GM12878 (cell line): ENCODE measurements around the gene SUGCT. TPM values are rescaled to one million over a fixed set of nuclear protein-coding genes. Genes with fewer than 3 reads are reported as not detected.

ENCODE experiments used
- ATAC-seq: fragments of 200-7000 bp; cut with Tn5 transposase; 3 replicates; pipeline ENCODE4 v1.9.1; 2020; ENCODE audit warnings: mild to moderate bottlenecking, moderate library complexity
- BruUV-seq: library from RNA; stranded (reverse); fragments of 400-500 nt; replicated peaks from 2 replicates; lab custom pipeline; 2021; lab: Mats Ljungman, UMichigan
- CTCF ChIA-PET: fragments of 300-600 bp; sonication (Branson Sonifier 250); formaldehyde crosslinking; extraction: SDS; loops from one replicate; lab custom pipeline; 2021; ENCODE audit warnings: inconsistent platforms; lab: Yijun Ruan, JAX
- POLR2A ChIA-PET: fragments of 350-600 bp; formaldehyde crosslinking; extraction: SDS; loops from one replicate; lab custom pipeline; 2021; ENCODE audit warnings: inconsistent platforms; lab: Charles Lee
- RAD21 ChIA-PET: fragments of 300-600 bp; sonication (Branson Sonifier 250); formaldehyde crosslinking; loops from one replicate; lab custom pipeline; 2023; ENCODE audit warnings: antibody characterized with exemption; ENCODE audit not compliant: unreplicated experiment; lab: Charles Lee
- SMC1A ChIA-PET: fragments of 300-600 bp; sonication (Branson Sonifier 250); formaldehyde crosslinking; loops from one replicate; lab custom pipeline; 2023; ENCODE audit not compliant: unreplicated experiment, uncharacterized antibody; lab: Charles Lee
- DNase-seq: peaks from one replicate; pipeline ENCODE4 v3.0.0-alpha.2; 2011; ENCODE audit warnings: low read depth, low spot score
- FAIRE-seq: peaks from 3 replicates; lab custom pipeline; 2011; peaks lifted over from hg19 to GRCh38; lab: Jason Lieb, UNC
- H2AFZ ChIP-seq: 2 replicates; pipeline ENCODE4 v1.6.0; 2011; ENCODE audit warnings: low read depth, low read length, control low read depth; ENCODE audit not compliant: control insufficient read depth
- H3K27ac ChIP-seq: 2 replicates; pipeline ENCODE4 v1.5.1; 2011; ENCODE audit warnings: control low read depth; ENCODE audit not compliant: control insufficient read depth, insufficient read depth
- H3K27me3 ChIP-seq, 2 experiments: replicated peaks in 1 of 2; 2 replicates each; pipeline versions ENCODE4 v1.6.0 to v1.6.1; 2011; ENCODE audit warnings: low read length in 1 of 2; ENCODE audit not compliant: control insufficient read depth in 2 of 2, insufficient read depth in 2 of 2
- H3K36me3 ChIP-seq, 2 experiments: 2 replicates each; pipeline ENCODE4 v1.5.1; 2011; ENCODE audit warnings: low read length in 1 of 2; ENCODE audit not compliant: control insufficient read depth in 2 of 2, insufficient read depth in 2 of 2
- H3K4me1 ChIP-seq: 2 replicates; pipeline ENCODE4 v1.6.1; 2011; ENCODE audit warnings: mild to moderate bottlenecking, low read length, moderate library complexity, mixed read lengths; ENCODE audit not compliant: control insufficient read depth, insufficient read depth
- H3K4me2 ChIP-seq: 2 replicates; pipeline ENCODE4 v1.6.0; 2011; ENCODE audit warnings: control low read depth; ENCODE audit not compliant: control insufficient read depth, insufficient read depth
- H3K4me3 ChIP-seq: fragments of 200-600 bp; sonication (generic); 2 replicates; pipeline ENCODE4 v1.5.1; 2016
- H3K79me2 ChIP-seq: 2 replicates; pipeline ENCODE4 v1.6.0; 2011; ENCODE audit warnings: low read length; ENCODE audit not compliant: control insufficient read depth, insufficient read depth
- H3K9ac ChIP-seq: 2 replicates; pipeline ENCODE4 v1.8.0; 2011; ENCODE audit warnings: low read length, control low read depth, mixed read lengths; ENCODE audit not compliant: control insufficient read depth, insufficient read depth
- H3K9me3 ChIP-seq: replicated peaks from 3 replicates; pipeline ENCODE4 v1.5.1; 2011; ENCODE audit warnings: mild to moderate bottlenecking, low read length; ENCODE audit not compliant: control insufficient read depth, insufficient read depth
- H4K20me1 ChIP-seq: 2 replicates; pipeline ENCODE4 v1.6.0; 2011; ENCODE audit not compliant: control insufficient read depth, insufficient read depth
- ESRRA ChIP-seq: IDR thresholded peaks from 2 replicates; pipeline ENCODE4 v1.6.1; 2012; ENCODE audit warnings: mild to moderate bottlenecking, low read length, improper control_type of control experiment
- HDAC6 ChIP-seq: fragments of 200-600 bp; sonication (generic); IDR thresholded peaks from one replicate; pipeline ENCODE4 v1.8.0; 2017; ENCODE audit warnings: antibody characterized with exemption; ENCODE audit not compliant: unreplicated experiment
- JUNB ChIP-seq: IDR thresholded peaks from 2 replicates; pipeline ENCODE4 v1.6.1; 2016; ENCODE audit warnings: antibody characterized with exemption, mild to moderate bottlenecking
- KAT2A ChIP-seq: conservative IDR thresholded peaks from 2 replicates; pipeline ENCODE4 v1.6.1; 2011; ENCODE audit warnings: low read depth, low read length; ENCODE audit not compliant: control insufficient read depth
- KDM1A ChIP-seq: fragments of 200-600 bp; sonication (generic); IDR thresholded peaks from 2 replicates; pipeline ENCODE4 v1.6.1; 2016; ENCODE audit warnings: borderline replicate concordance
- NFYB ChIP-seq: IDR thresholded peaks from 2 replicates; pipeline ENCODE4 v1.6.1; 2011; ENCODE audit warnings: low read depth, mild to moderate bottlenecking, low read length, improper control_type of control experiment, moderate library complexity; ENCODE audit not compliant: insufficient read depth
- POLR2A ChIP-seq: IDR thresholded peaks from 2 replicates; pipeline ENCODE4 v1.6.1; 2011; ENCODE audit warnings: low read depth, mild to moderate bottlenecking, low read length
- SPI1 ChIP-seq: IDR thresholded peaks from 2 replicates; pipeline ENCODE4 v1.6.1; 2011; ENCODE audit warnings: low read depth, mild to moderate bottlenecking, low read length, moderate library complexity, borderline replicate concordance; ENCODE audit not compliant: insufficient read depth
- STAT3 ChIP-seq: IDR thresholded peaks from 2 replicates; pipeline ENCODE4 v1.6.1; 2011; ENCODE audit warnings: low read depth, low read length, improper control_type of control experiment
- TAF1 ChIP-seq: IDR thresholded peaks from 2 replicates; pipeline ENCODE4 v1.6.1; 2011; ENCODE audit warnings: mild to moderate bottlenecking, low read depth, low read length, borderline replicate concordance
- ZSCAN29 ChIP-seq: fragments of 450-650 bp; IDR thresholded peaks from 2 replicates; pipeline ENCODE4 v1.6.1; 2017; ENCODE audit warnings: mild to moderate bottlenecking, moderate library complexity
- WGBS: methylation state at CpG from one replicate; pipeline ENCODE4 v1.1.6; 2016; ENCODE audit warnings: low lambda C conversion rate; ENCODE audit not compliant: insufficient replicate concordance, insufficient coverage; ENCODE audit errors: missing lambda C conversion rate; 5-methylcytosine and 5-hydroxymethylcytosine counted together
- in situ Hi-C: fragments of 300-500 bp; cut with MboI; formaldehyde crosslinking; loops from 9 replicates; pipeline ENCODE4 v1.14.3; 2018; ENCODE audit warnings: mixed read lengths
- intact Hi-C: fragments of 100-400 bp; cut with micrococcal nuclease; formaldehyde crosslinking; loops from one replicate; pipeline ENCODE4 v1.14.2; 2022; ENCODE audit not compliant: unreplicated experiment
- polyA plus RNA-seq, 11 experiments: library from polyadenylated mRNA; depleted of rRNA in 4 of 11; unstranded in 6 of 11; stranded (reverse) in 5 of 11; fragments of >200 nt; fragmentation: Nextera tagmentation in 4 of 11; fragmentation: Illumina TruSeq in 1 of 11; extraction: Ambion mirVana in 4 of 11; extraction: Trizol in 1 of 11; gene quantifications; 1 replicate in 1 of 11; 2 replicates in 10 of 11; pipeline versions ENCODE4 v1.2.1 to v1.2.3, GENCODE V29; 2011 to 2016; ENCODE audit warnings: inconsistent platforms in 2 of 11, missing spikeins in 2 of 11, low read depth in 1 of 11
- total RNA-seq, 4 experiments: library from RNA; depleted of rRNA in 3 of 4; stranded (reverse); fragments of >200 nt in 3 of 4; fragmentation: Illumina TruSeq in 1 of 4; extraction: Trizol in 1 of 4; gene quantifications; 2 replicates each; pipeline versions ENCODE4 v1.2.1 to v1.2.3, GENCODE V29; 2013 to 2021
- TF ChIP-seq, protein P1 (sequence below): fragments of 450-650 bp; IDR thresholded peaks from 2 replicates; pipeline ENCODE4 v1.6.1; 2017; ENCODE audit warnings: mild to moderate bottlenecking, low read depth, inconsistent platforms; ENCODE audit not compliant: poor library complexity, severe bottlenecking
- TF ChIP-seq, protein P2 (sequence below): fragments of 450-650 bp; IDR thresholded peaks from 2 replicates; pipeline ENCODE4 v1.6.1; 2018; ENCODE audit warnings: borderline replicate concordance, mild to moderate bottlenecking; ENCODE audit not compliant: partially characterized antibody

The SUGCT gene
- total and polyA plus RNA-seq, 10 of the 15 experiments (the other 5 are each of a cell fraction or from before 2014, with no cell fraction given) = 0.08 to 1.2 (median 0.67) TPM; not detected in 1

DNA sequence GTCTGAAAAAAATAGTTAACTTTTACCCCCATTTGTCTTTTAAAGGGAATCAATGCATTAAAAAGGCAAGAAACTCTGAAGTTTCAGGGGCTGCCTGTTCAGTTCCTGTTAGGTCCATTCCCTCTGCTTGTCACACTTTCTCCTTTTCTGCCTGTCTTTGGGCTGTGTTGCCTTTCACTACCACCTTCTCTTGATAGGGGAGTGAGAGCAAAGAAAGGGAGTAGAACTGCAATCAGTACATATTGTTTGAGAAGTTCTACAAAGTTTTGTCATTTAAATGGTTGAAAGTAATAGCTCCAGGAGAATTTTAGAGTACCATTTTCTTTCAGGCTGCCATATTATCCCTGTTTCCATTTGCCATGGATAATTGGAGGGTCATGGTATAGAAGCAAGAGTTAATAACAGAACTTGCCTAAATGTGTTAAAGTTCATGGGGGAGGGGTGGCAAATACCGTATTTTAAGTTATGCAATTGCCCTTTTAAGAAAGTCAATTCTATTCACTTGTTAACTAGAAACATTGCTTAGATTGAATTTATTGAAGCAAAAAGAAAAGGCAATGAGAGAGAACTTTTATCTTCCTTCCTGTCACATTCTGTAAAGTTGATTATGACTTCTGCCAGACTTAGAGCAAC lies 39.0 kb upstream of the SUGCT start:
- Histone ChIP-seq H3K4me2 (no peak overlapping the region), H3K4me3 (no peak overlapping the region), H3K79me2 (no peaks in the 10 kb centered on the region), H2AFZ (no peak overlapping the region), H3K9me3 (no peaks in the 10 kb centered on the region), H3K9ac (no peak overlapping the region), H3K36me3 (peaks cover 1 to 9% of the 10 kb centered on the region in 2 experiments), H3K27me3 (no peaks in the 10 kb centered on the region), H4K20me1 (no peaks in the 10 kb centered on the region), H3K27ac (no peak overlapping the region), H3K4me1 (no peaks in the 10 kb centered on the region)
- intact Hi-C loops = no loop called here
- ChIA-PET CTCF (no interaction called here), SMC1A (no interaction called here), POLR2A (no interaction called here), RAD21 (no interaction called here)
- no TSS peak for BruUV-seq
- DNase-seq = no peak
- in situ Hi-C loops = no loop called here
- no peak for ATAC-seq
- 100% methylated on average over 1 of the region's 1 CpG for WGBS
- FAIRE-seq = peak; percentile 27
- no peak for TF ChIP-seq KDM1A
- no peak for TF ChIP-seq ESRRA
- TF ChIP-seq NFYB = no peak

DNA sequence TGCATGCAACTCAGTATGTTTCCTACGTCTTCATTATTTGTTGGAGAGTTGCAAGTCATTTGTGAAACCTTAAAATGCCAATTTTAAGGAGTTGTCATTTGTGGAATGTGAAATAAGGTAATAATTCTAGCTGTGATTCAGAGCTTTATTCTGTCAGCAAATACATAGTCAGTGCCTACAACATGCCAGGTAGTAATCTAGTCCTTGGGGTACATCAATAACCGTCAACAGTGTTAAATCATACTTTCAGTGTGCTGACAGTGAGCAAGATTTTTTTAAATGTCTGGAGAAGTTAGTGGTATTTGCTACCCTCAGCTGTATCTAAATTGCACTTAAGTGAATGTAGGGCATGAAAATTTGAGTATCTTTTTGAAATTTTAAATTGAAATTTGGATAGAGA lies 37.1 kb upstream of the SUGCT start:
- H3K9me3 ChIP-seq = no peaks in the 10 kb centered on the region
- no TSS peak for BruUV-seq
- peaks cover 1 to 9% of the 10 kb centered on the region in 2 experiments; a peak in 3 of 4 replicates for H3K36me3 ChIP-seq
- in situ Hi-C loops = no loop called here
- H3K4me3 ChIP-seq = no peak overlapping the region
- RAD21 ChIA-PET = interaction anchor here (0.6 kb wide), 1 partner anchor 11 kb away, joined by 3 read pairs; no protein-coding TSS in a partner anchor
- DNase-seq = no peak
- H3K79me2 ChIP-seq = no peaks in the 10 kb centered on the region
- H3K4me2 ChIP-seq = no peak overlapping the region
- no peak for FAIRE-seq
- CTCF ChIA-PET = interaction anchor here (1.3 kb wide), 1 partner anchor 201 kb away, joined by 4 read pairs; no protein-coding TSS in a partner anchor
- H3K9ac ChIP-seq = no peak overlapping the region
- no peak overlapping the region for H3K27ac ChIP-seq
- ATAC-seq = no peak
- 98% methylated on average over 2 of the region's 2 CpGs for WGBS
- H3K4me1 ChIP-seq = no peaks in the 10 kb centered on the region
- TF ChIP-seq TAF1 (no peak), ZSCAN29 (no peak), SPI1 (no peak), KAT2A (no peak), JUNB (no peak), HDAC6 (no peak), STAT3 (no peak), POLR2A (no peak)
- TF ChIP-seq, protein P1, sequence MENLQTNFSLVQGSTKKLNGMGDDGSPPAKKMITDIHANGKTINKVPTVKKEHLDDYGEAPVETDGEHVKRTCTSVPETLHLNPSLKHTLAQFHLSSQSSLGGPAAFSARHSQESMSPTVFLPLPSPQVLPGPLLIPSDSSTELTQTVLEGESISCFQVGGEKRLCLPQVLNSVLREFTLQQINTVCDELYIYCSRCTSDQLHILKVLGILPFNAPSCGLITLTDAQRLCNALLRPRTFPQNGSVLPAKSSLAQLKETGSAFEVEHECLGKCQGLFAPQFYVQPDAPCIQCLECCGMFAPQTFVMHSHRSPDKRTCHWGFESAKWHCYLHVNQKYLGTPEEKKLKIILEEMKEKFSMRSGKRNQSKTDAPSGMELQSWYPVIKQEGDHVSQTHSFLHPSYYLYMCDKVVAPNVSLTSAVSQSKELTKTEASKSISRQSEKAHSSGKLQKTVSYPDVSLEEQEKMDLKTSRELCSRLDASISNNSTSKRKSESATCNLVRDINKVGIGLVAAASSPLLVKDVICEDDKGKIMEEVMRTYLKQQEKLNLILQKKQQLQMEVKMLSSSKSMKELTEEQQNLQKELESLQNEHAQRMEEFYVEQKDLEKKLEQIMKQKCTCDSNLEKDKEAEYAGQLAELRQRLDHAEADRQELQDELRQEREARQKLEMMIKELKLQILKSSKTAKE = no peak
- TF ChIP-seq, protein P2, sequence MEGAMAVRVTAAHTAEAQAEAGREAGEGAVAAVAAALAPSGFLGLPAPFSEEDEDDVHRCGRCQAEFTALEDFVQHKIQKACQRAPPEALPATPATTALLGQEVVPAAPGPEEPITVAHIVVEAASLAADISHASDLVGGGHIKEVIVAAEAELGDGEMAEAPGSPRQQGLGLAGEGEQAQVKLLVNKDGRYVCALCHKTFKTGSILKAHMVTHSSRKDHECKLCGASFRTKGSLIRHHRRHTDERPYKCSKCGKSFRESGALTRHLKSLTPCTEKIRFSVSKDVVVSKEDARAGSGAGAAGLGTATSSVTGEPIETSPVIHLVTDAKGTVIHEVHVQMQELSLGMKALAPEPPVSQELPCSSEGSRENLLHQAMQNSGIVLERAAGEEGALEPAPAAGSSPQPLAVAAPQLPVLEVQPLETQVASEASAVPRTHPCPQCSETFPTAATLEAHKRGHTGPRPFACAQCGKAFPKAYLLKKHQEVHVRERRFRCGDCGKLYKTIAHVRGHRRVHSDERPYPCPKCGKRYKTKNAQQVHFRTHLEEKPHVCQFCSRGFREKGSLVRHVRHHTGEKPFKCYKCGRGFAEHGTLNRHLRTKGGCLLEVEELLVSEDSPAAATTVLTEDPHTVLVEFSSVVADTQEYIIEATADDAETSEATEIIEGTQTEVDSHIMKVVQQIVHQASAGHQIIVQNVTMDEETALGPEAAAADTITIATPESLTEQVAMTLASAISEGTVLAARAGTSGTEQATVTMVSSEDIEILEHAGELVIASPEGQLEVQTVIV = no peak
- H2AFZ ChIP-seq = no peak overlapping the region
- H3K27me3 ChIP-seq = no peaks in the 10 kb centered on the region
- H4K20me1 ChIP-seq = no peaks in the 10 kb centered on the region
- SMC1A ChIA-PET = interaction anchor here (0.6 kb wide), 1 partner anchor 141 kb away, joined by 3 read pairs; no protein-coding TSS in a partner anchor
- POLR2A ChIA-PET = no interaction called here
- intact Hi-C loops = no loop called here
